ENCODE measurements around the gene FGGY.

GRCh38 chr1:59674595-59674994 lies 377.7 kb downstream of the FGGY start:
- TF ChIP-seq CTCF (IDR thresholded peaks at IDR 0.05; ENCODE audit: insufficient read depth, low read length, poor library complexity, severe bottlenecking) (no peak), EZH2phosphoT487 (conservative IDR thresholded peaks at IDR 0.05; ENCODE audit: low read length) (no peak)
